22Rv1 (cell line): ENCODE measurements around the gene SREBF1.

Experiments used
- H3K27ac ChIP-seq: fragments of 450-650 bp; 2 replicates; pipeline ENCODE4 v1.5.1; 2017
- CTCF ChIP-seq: fragments of 450-650 bp; IDR thresholded peaks from 2 replicates; pipeline ENCODE4 v1.5.1; 2017; ENCODE audit warnings: mild to moderate bottlenecking
- ZFX ChIP-seq: fragments of 450-650 bp; IDR thresholded peaks from 2 replicates; pipeline ENCODE4 v1.6.1; 2017; ENCODE audit warnings: antibody characterized with exemption, borderline replicate concordance

Gene SREBF1

GRCh38 chr17:17840751-17841591, 4.2 kb upstream of the SREBF1 start:
- H3K27ac ChIP-seq, result peak overlapping the region; percentile 95
- TF ChIP-seq ZFX, result no peak
- TF ChIP-seq CTCF, result no peak

- TF ChIP-seq ZFX (no peak), CTCF (no peak)
- H3K27ac ChIP-seq, result peak overlapping the region; percentile 95
Measured at GRCh38 chr17:17839791-17840707, 3.3 kb upstream of the SREBF1 start.

- no peak for TF ChIP-seq ZFX
- TF ChIP-seq CTCF, result no peak
- H3K27ac ChIP-seq, result peak overlapping the region; percentile 95
Measured at GRCh38 chr17:17837966-17838962, 1.5 kb upstream of the SREBF1 start.

- no peak for TF ChIP-seq CTCF
- no peak for TF ChIP-seq ZFX
- H3K27ac ChIP-seq, result peak overlapping the region; percentile 95
Measured at GRCh38 chr17:17837380-17837821, 615 bp upstream of the SREBF1 start.

GRCh38 chr17:17836250-17836817, 452 bp downstream of the SREBF1 start:
- TF ChIP-seq CTCF (no peak), ZFX (no peak)
- H3K27ac ChIP-seq, result peak overlapping the region; percentile 95

GRCh38 chr17:17835415-17836249, 1.2 kb downstream of the SREBF1 start:
- peak overlapping the region; percentile 95 for H3K27ac ChIP-seq

More at GRCh38 chr17:17835415-17836249, 1.2 kb downstream of the SREBF1 start:
- TF ChIP-seq ZFX (no peak), CTCF (no peak)
